Naive thymus-derived CD4-positive, alpha-beta T cell (primary cell): ENCODE measurements around the gene UNC119B. TPM values are rescaled to one million over a fixed set of nuclear protein-coding genes. Genes with fewer than 3 reads are reported as not detected.

Source experiments
- ATAC-seq: fragments of 150-1000 bp; cut with Tn5 transposase; 2 replicates; pipeline ENCODE4 v1.10.0; 2021; ENCODE audit warnings: mild to moderate bottlenecking, moderate library complexity
- CTCF ChIA-PET: fragments of 350-600 bp; sonication (Branson Sonifier 250); formaldehyde crosslinking; loops from one replicate; lab custom pipeline; 2021; ENCODE audit warnings: antibody characterized with exemption; lab: Charles Lee
- POLR2A ChIA-PET: fragments of 350-600 bp; sonication (Branson Sonifier 250); formaldehyde crosslinking; loops from one replicate; lab custom pipeline; 2021; ENCODE audit warnings: antibody characterized with exemption, inconsistent platforms; lab: Charles Lee
- DNase-seq, 9 donors: peaks; one replicate each; pipeline versions ENCODE4 v3.0.0 to v3.0.0-alpha.2; 2020 to 2022; ENCODE audit warnings: mixed read lengths in 1 of 9
- H3K27ac ChIP-seq: one replicate; pipeline ENCODE4 v1.7.0; 2013; ENCODE audit warnings: mild to moderate bottlenecking, low read depth, low read length, moderate library complexity
- H3K27me3 ChIP-seq, 2 donors: one replicate each; pipeline ENCODE4 v1.7.0; 2013; ENCODE audit warnings: low read length in 2 of 2, mild to moderate bottlenecking in 2 of 2, moderate library complexity in 2 of 2; ENCODE audit not compliant: control insufficient read depth in 2 of 2, insufficient read depth in 2 of 2
- H3K36me3 ChIP-seq, 3 experiments: 1 replicate in 2 of 3; 2 replicates in 1 of 3; pipeline ENCODE4 v1.7.0; 2013; ENCODE audit warnings: low read length in 3 of 3, mild to moderate bottlenecking in 3 of 3, moderate library complexity in 1 of 3; ENCODE audit not compliant: insufficient read depth in 3 of 3, control insufficient read depth in 2 of 3
- H3K4me1 ChIP-seq, 2 donors: one replicate each; pipeline ENCODE4 v1.7.0; 2013; ENCODE audit warnings: low read length in 2 of 2, mild to moderate bottlenecking in 2 of 2, moderate library complexity in 1 of 2; ENCODE audit not compliant: control insufficient read depth in 2 of 2, insufficient read depth in 2 of 2
- H3K4me3 ChIP-seq: 2 replicates; pipeline ENCODE4 v1.7.0; 2013; ENCODE audit warnings: mild to moderate bottlenecking, low read length
- H3K9me3 ChIP-seq, 3 experiments: 1 replicate in 2 of 3; 2 replicates in 1 of 3; pipeline ENCODE4 v1.7.0; 2013; ENCODE audit warnings: low read length in 3 of 3; ENCODE audit not compliant: control insufficient read depth in 2 of 3
- H3K27ac Mint-ChIP-seq, 9 donors: one replicate each; pipeline ENCODE4 v1.8.0; 2020 to 2022; ENCODE audit warnings: mixed read lengths in 9 of 9, mild to moderate bottlenecking in 8 of 9, moderate library complexity in 5 of 9, inconsistent platforms in 2 of 9
- H3K27me3 Mint-ChIP-seq, 5 donors: one replicate each; pipeline ENCODE4 v1.8.0; 2021 to 2022; ENCODE audit warnings: mixed read lengths in 5 of 5, mild to moderate bottlenecking in 1 of 5
- H3K36me3 Mint-ChIP-seq, 5 donors: one replicate each; pipeline ENCODE4 v1.8.0; 2020 to 2022; ENCODE audit warnings: mixed read lengths in 5 of 5, mild to moderate bottlenecking in 3 of 5, inconsistent platforms in 1 of 5
- H3K4me1 Mint-ChIP-seq, 7 donors: one replicate each; pipeline ENCODE4 v1.8.0; 2020 to 2022; ENCODE audit warnings: mixed read lengths in 7 of 7, mild to moderate bottlenecking in 3 of 7, inconsistent platforms in 1 of 7
- H3K4me3 Mint-ChIP-seq, 10 donors: one replicate each; pipeline ENCODE4 v1.8.0; 2020 to 2022; ENCODE audit warnings: mild to moderate bottlenecking in 10 of 10, mixed read lengths in 10 of 10, moderate library complexity in 6 of 10, inconsistent platforms in 2 of 10
- H3K9me3 Mint-ChIP-seq, 11 donors: one replicate each; pipeline ENCODE4 v1.8.0; 2020 to 2022; ENCODE audit warnings: mixed read lengths in 11 of 11, mild to moderate bottlenecking in 4 of 11, inconsistent platforms in 1 of 11, moderate library complexity in 1 of 11
- intact Hi-C, 2 donors: fragments of 100-400 bp; cut with micrococcal nuclease; formaldehyde crosslinking; loops; one replicate each; pipeline ENCODE4 v1.15.1; 2023
- polyA plus RNA-seq, 2 donors: library from polyadenylated mRNA; unstranded; fragments of 300-500 nt; fragmentation: Illumina TruSeq; gene quantifications; one replicate each; pipeline ENCODE4 v1.2.3, GENCODE V29; 2021
- total RNA-seq, 6 experiments: library from RNA in 5 of 6; stranded (reverse) in 5 of 6; gene quantifications; 1 replicate in 5 of 6; 2 replicates in 1 of 6; pipeline ENCODE4 v1.2.3 and lab custom pipeline; 2021 to 2026

Gene UNC119B
- total and polyA plus RNA-seq, 7 experiments from 2014 or later: 10.6 to 26.7 (median 15.2) TPM

- no peaks in the 10 kb centered on the region for H3K36me3 ChIP-seq
- POLR2A ChIA-PET: interaction anchor here (0.6 to 1.8 kb wide), 4 partner anchors 10 to 159 kb away, joined by 3 to 6 read pairs (median 3); partner anchors contain the start of gene COQ5
- H3K27ac ChIP-seq: peak overlapping the region; percentile 77
- Mint-ChIP-seq H3K36me3 (peaks cover 0 to 6% (median 0%) of the 10 kb centered on the region in 5 donors), H3K4me3 (peak overlapping the region; percentile 88 to 95 (median 90)), H3K9me3 (peaks cover 0 to 3% (median 0%) of the 10 kb centered on the region in 11 donors), H3K4me1 (peaks cover 30 to 61% (median 49%) of the 10 kb centered on the region in 7 donors), H3K27ac (peak overlapping the region in 8 of 9 donors; percentile 38 to 89 (median 68)), H3K27me3 (peaks cover 0 to 3% (median 0%) of the 10 kb centered on the region in 5 donors)
- H3K4me1 ChIP-seq: peaks cover 12 to 26% of the 10 kb centered on the region in 2 donors
- H3K9me3 ChIP-seq: no peaks in the 10 kb centered on the region
- CTCF ChIA-PET: interaction anchor here (0.7 to 3.2 kb wide), 4 partner anchors 10 to 42 kb away, joined by 3 to 11 read pairs (median 4); no protein-coding TSS in a partner anchor
- peak overlapping the region; percentile 99 for H3K4me3 ChIP-seq
- no peaks in the 10 kb centered on the region for H3K27me3 ChIP-seq
- intact Hi-C loops: loop anchor here (1.0 to 5.0 kb wide), 15 partner anchors 27 to 1839 kb away; partner anchors contain the start of genes ANAPC5 (in 1 of the 2), COQ5 (in 1 of the 2), COX6A1 (in 1 of the 2) and DIABLO (in 1 of the 2)
- DNase-seq (peak in 7 of 9 donors; percentile 12 to 50 (median 19)), ATAC-seq (no peak)
These were observed 22.5 kb upstream of the UNC119B start for GRCh38 chr12:120687578-120688289.

GRCh38 chr12:120688527-120689071, 21.7 kb upstream of the UNC119B start:
- intact Hi-C loops: loop anchor here (5.0 kb wide), 5 partner anchors 161 to 1764 kb away; partner anchors contain the start of genes COQ5 (in 1 of the 2), DIABLO (in 1 of the 2) and RAB35 (in 1 of the 2)
- H3K4me1 ChIP-seq: peaks cover 12 to 26% of the 10 kb centered on the region in 2 donors
- no peak for ATAC-seq
- H3K9me3 ChIP-seq: no peaks in the 10 kb centered on the region
- H3K27me3 ChIP-seq: no peaks in the 10 kb centered on the region
- peaks cover 0 to 3% (median 0%) of the 10 kb centered on the region in 5 donors for H3K27me3 Mint-ChIP-seq
- ChIA-PET POLR2A (interaction anchor here (1.7 to 1.8 kb wide), 2 partner anchors 9 to 12 kb away, joined by 3 to 6 read pairs; no protein-coding TSS in a partner anchor), CTCF (interaction anchor here (0.7 to 3.2 kb wide), 3 partner anchors 9 to 42 kb away, joined by 3 to 11 read pairs (median 6); no protein-coding TSS in a partner anchor)
- H3K4me3 ChIP-seq: peak overlapping the region; percentile 99
- DNase-seq: no peak
- peak overlapping the region in 7 of 9 donors; percentile 43 to 89 (median 75) for H3K27ac Mint-ChIP-seq
- H3K36me3 ChIP-seq: peaks cover 0 to 1% (median 0%) of the 10 kb centered on the region in 3 experiments
- H3K9me3 Mint-ChIP-seq: peaks cover 0 to 3% (median 0%) of the 10 kb centered on the region in 11 donors
- H3K36me3 Mint-ChIP-seq: peaks cover 0 to 9% (median 5%) of the 10 kb centered on the region in 5 donors
- H3K27ac ChIP-seq: peak overlapping the region; percentile 77
- H3K4me3 Mint-ChIP-seq: peak overlapping the region; percentile 88 to 95 (median 90)
- peaks cover 30 to 68% (median 58%) of the 10 kb centered on the region in 7 donors for H3K4me1 Mint-ChIP-seq

GRCh38 chr12:120689397-120690082, 20.7 kb upstream of the UNC119B start:
- no peaks in the 10 kb centered on the region for H3K27me3 ChIP-seq
- H3K4me3 ChIP-seq: no peak overlapping the region
- Mint-ChIP-seq H3K4me1 (peaks cover 32 to 69% (median 62%) of the 10 kb centered on the region in 7 donors), H3K36me3 (peaks cover 2 to 16% (median 9%) of the 10 kb centered on the region in 5 donors), H3K9me3 (peaks cover 0 to 3% (median 0%) of the 10 kb centered on the region in 11 donors), H3K27ac (peak overlapping the region in 1 of 9 donors; percentile 87), H3K4me3 (peak overlapping the region; percentile 20 to 95 (median 90)), H3K27me3 (peaks cover 0 to 3% (median 0%) of the 10 kb centered on the region in 5 donors)
- no peak overlapping the region for H3K27ac ChIP-seq
- peaks cover 0 to 10% (median under 1%) of the 10 kb centered on the region in 3 experiments for H3K36me3 ChIP-seq
- POLR2A ChIA-PET: interaction anchor here (1.7 to 1.8 kb wide), 2 partner anchors 8 to 11 kb away, joined by 3 to 6 read pairs; no protein-coding TSS in a partner anchor
- no peaks in the 10 kb centered on the region for H3K9me3 ChIP-seq
- peaks cover 12 to 26% of the 10 kb centered on the region in 2 donors for H3K4me1 ChIP-seq
- DNase-seq (no peak), ATAC-seq (no peak)
- intact Hi-C loops: loop anchor here (5.0 kb wide), 5 partner anchors 162 to 1763 kb away; partner anchors contain the start of genes COQ5 (in 1 of the 2), DIABLO (in 1 of the 2) and RAB35 (in 1 of the 2)
- CTCF ChIA-PET: interaction anchor here (0.7 to 3.2 kb wide), 3 partner anchors 20 to 43 kb away, joined by 3 to 11 read pairs (median 3); partner anchors contain the start of gene UNC119B

DNA sequence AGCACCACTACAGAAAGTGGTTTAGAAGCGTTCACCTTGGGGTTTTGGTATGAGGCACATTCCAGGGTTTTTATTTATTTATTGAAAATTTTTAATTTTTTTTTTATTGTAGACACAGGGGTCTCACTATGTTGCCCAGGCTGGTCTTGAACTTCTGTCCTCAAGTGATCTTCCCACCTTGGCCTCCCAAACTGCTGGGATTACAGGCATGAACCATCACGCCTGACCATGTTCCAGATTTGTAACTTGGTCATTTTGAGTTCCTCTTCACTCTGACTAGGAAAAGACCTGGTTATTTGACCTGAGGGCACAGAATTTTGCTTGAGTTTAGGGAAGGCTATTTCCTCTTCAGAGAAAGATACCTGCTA, 20.2 kb upstream of the UNC119B start:
- no peak overlapping the region for H3K27ac ChIP-seq
- no peak for ATAC-seq
- H3K4me1 ChIP-seq: peaks cover 12 to 26% of the 10 kb centered on the region in 2 donors
- ChIA-PET CTCF (interaction anchor here (0.7 to 0.9 kb wide), 2 partner anchors 20 to 24 kb away, joined by 3 read pairs; partner anchors contain the start of gene UNC119B), POLR2A (no interaction called here)
- no peak overlapping the region for H3K4me3 ChIP-seq
- DNase-seq: no peak
- H3K27ac Mint-ChIP-seq: peak overlapping the region in 1 of 9 donors; percentile 28
- no peaks in the 10 kb centered on the region for H3K27me3 ChIP-seq
- H3K36me3 ChIP-seq: peaks cover 3 to 16% (median 5%) of the 10 kb centered on the region in 3 experiments
- H3K9me3 Mint-ChIP-seq: peaks cover 0 to 3% (median 0%) of the 10 kb centered on the region in 11 donors
- H3K36me3 Mint-ChIP-seq: peaks cover 7 to 21% (median 12%) of the 10 kb centered on the region in 5 donors
- no peaks in the 10 kb centered on the region for H3K9me3 ChIP-seq
- peaks cover 32 to 68% (median 62%) of the 10 kb centered on the region in 7 donors for H3K4me1 Mint-ChIP-seq
- H3K27me3 Mint-ChIP-seq: peaks cover 0 to 3% (median 0%) of the 10 kb centered on the region in 5 donors
- intact Hi-C loops: no loop called here
- H3K4me3 Mint-ChIP-seq: peak overlapping the region in 3 of 10 donors; percentile 88 to 92 (median 90)

DNA sequence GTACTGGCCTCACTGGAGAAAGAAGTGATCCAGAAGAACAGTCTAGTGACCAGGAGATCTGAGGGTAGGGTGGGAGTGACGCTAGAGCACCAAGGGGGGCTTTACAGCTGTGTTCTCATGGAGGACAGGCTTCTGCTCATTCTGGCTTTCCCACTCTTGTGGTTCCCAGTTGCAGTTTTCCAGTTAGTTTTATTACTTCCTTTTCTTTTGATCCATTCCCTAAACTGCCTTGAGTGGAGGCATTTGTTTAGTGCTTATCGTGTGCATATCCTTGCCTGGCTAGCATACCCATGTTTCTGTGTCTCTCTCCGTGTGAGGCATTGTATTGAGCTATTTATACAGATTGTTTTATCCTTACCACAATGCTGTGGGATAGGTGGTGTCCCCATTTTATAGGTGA, 19.3 kb upstream of the UNC119B start:
- POLR2A ChIA-PET: no interaction called here
- Histone ChIP-seq H3K27me3 (no peaks in the 10 kb centered on the region), H3K9me3 (no peaks in the 10 kb centered on the region), H3K36me3 (peaks cover 6 to 25% (median 7%) of the 10 kb centered on the region in 3 experiments), H3K4me1 (peaks cover 12 to 26% of the 10 kb centered on the region in 2 donors), H3K27ac (no peak overlapping the region), H3K4me3 (no peak overlapping the region)
- peak overlapping the region in 3 of 10 donors; percentile 27 to 50 (median 46) for H3K4me3 Mint-ChIP-seq
- no peak for ATAC-seq
- DNase-seq: no peak
- intact Hi-C loops: no loop called here
- H3K9me3 Mint-ChIP-seq: peaks cover 0 to 3% (median 0%) of the 10 kb centered on the region in 11 donors
- peaks cover 12 to 29% (median 15%) of the 10 kb centered on the region in 5 donors for H3K36me3 Mint-ChIP-seq
- CTCF ChIA-PET: no interaction called here
- peak overlapping the region in 1 of 9 donors; percentile 26 for H3K27ac Mint-ChIP-seq
- H3K4me1 Mint-ChIP-seq: peaks cover 29 to 67% (median 62%) of the 10 kb centered on the region in 7 donors
- peaks cover 0 to 3% (median 0%) of the 10 kb centered on the region in 5 donors for H3K27me3 Mint-ChIP-seq
